HG02884 (cell line): Measurements from ENCODE around the gene TTC28.
"Not testable (repeated sequence)": the region's sequence is repeated elsewhere in the genome, so short reads cannot be mapped to it uniquely, and the experiment has no call there.

Experiments
- ATAC-seq: cut with Tn5 transposase; IDR thresholded peaks from one replicate; pipeline ENCODE4 v1.9.1; 2021; ENCODE audit warnings: mild to moderate bottlenecking, moderate library complexity; ENCODE audit not compliant: unreplicated experiment

Gene TTC28

GRCh38 chr22:28198692-28199091, 480.9 kb downstream of the TTC28 start:
- ATAC-seq, result no peak

GRCh38 chr22:28191571-28191970, 488.1 kb downstream of the TTC28 start:
- ATAC-seq, result not testable (repeated sequence)

GRCh38 chr22:28188178-28188879, 491.3 kb downstream of the TTC28 start:
- no peak for ATAC-seq

GRCh38 chr22:28187612-28188011, 492.0 kb downstream of the TTC28 start:
- ATAC-seq, result no peak

GRCh38 chr22:28186641-28187040, 493.0 kb downstream of the TTC28 start:
- no peak for ATAC-seq

GRCh38 chr22:28185130-28185529, 494.5 kb downstream of the TTC28 start:
- no peak for ATAC-seq

GRCh38 chr22:28183078-28183860, 496.4 kb downstream of the TTC28 start:
- no peak for ATAC-seq

GRCh38 chr22:28180804-28181731, 498.6 kb downstream of the TTC28 start:
- no peak for ATAC-seq

GRCh38 chr22:28179392-28179791, 500.2 kb downstream of the TTC28 start:
- ATAC-seq, result no peak

GRCh38 chr22:28175730-28176492, 503.7 kb downstream of the TTC28 start:
- no peak for ATAC-seq

GRCh38 chr22:28174509-28174908, 505.1 kb downstream of the TTC28 start:
- ATAC-seq, result no peak

GRCh38 chr22:28172892-28173670, 506.6 kb downstream of the TTC28 start:
- ATAC-seq, result no peak

GRCh38 chr22:28171712-28172111, 507.9 kb downstream of the TTC28 start:
- ATAC-seq, result no peak

- no peak for ATAC-seq
Measured at GRCh38 chr22:28171115-28171514, 508.5 kb downstream of the TTC28 start.

- not testable (repeated sequence) for ATAC-seq
Measured at GRCh38 chr22:28169314-28169713, 510.3 kb downstream of the TTC28 start.

- ATAC-seq, result no peak
Measured at GRCh38 chr22:28155808-28156207, 523.8 kb downstream of the TTC28 start.

- no peak for ATAC-seq
Measured at GRCh38 chr22:28154861-28155260, 524.8 kb downstream of the TTC28 start.

- ATAC-seq, result no peak
Measured at GRCh38 chr22:28151151-28151816, 528.4 kb downstream of the TTC28 start.

- no peak for ATAC-seq
Measured at GRCh38 chr22:28148816-28149465, 530.7 kb downstream of the TTC28 start.
